K562 (cell line): ENCODE measurements around the gene NRXN2. TPM values are rescaled to one million over a fixed set of nuclear protein-coding genes. Genes with fewer than 3 reads are reported as not detected.

ENCODE experiments used
- BRD4 ChIP-seq: fragments of 200-600 bp; sonication (generic); IDR thresholded peaks from 2 replicates; pipeline ENCODE4 v1.6.1; 2017; ENCODE audit warnings: inconsistent platforms
- FOXA1 ChIP-seq: fragments of 450-650 bp; IDR thresholded peaks from 2 replicates; pipeline ENCODE4 v1.6.1; 2016; ENCODE audit warnings: mild to moderate bottlenecking, borderline replicate concordance
- HDAC1 ChIP-seq, 2 experiments: fragments of 450-650 bp; IDR thresholded peaks; 2 replicates each; pipeline ENCODE4 v1.6.1; 2016 to 2017; ENCODE audit warnings: inconsistent platforms in 1 of 2, mild to moderate bottlenecking in 1 of 2, moderate library complexity in 1 of 2
- MCM2 ChIP-seq: fragments of 450-650 bp; IDR thresholded peaks from 2 replicates; pipeline ENCODE4 v1.6.1; 2017; ENCODE audit warnings: low read depth, mild to moderate bottlenecking
- MEF2A ChIP-seq: IDR thresholded peaks from 2 replicates; pipeline ENCODE4 v1.6.1; 2011; ENCODE audit warnings: low read depth, mild to moderate bottlenecking, low read length, moderate library complexity; ENCODE audit not compliant: control insufficient read depth
- MITF ChIP-seq: IDR thresholded peaks from 2 replicates; pipeline ENCODE4 v1.6.1; 2014; ENCODE audit warnings: antibody characterized with exemption
- PBX2 ChIP-seq, 2 experiments: IDR thresholded peaks in 1 of 2; conservative IDR thresholded peaks in 1 of 2; 2 replicates each; pipeline ENCODE4 v1.6.1; 2016; ENCODE audit warnings: low read depth in 2 of 2, mild to moderate bottlenecking in 1 of 2, missing compliant biosample characterization in 1 of 2, missing genetic modification characterization in 1 of 2, moderate library complexity in 1 of 2
- TBL1XR1 ChIP-seq, 2 experiments: IDR thresholded peaks; 2 replicates each; pipeline ENCODE4 v1.6.1; 2012; ENCODE audit warnings: improper control_type of control experiment in 2 of 2, low read length in 2 of 2, mild to moderate bottlenecking in 1 of 2
- TCF7L2 ChIP-seq: fragments of 150-350 bp; IDR thresholded peaks from 2 replicates; pipeline ENCODE4 v1.6.1; 2016; ENCODE audit warnings: low read depth, mild to moderate bottlenecking, low read length, moderate library complexity
- UBTF ChIP-seq, 2 experiments: IDR thresholded peaks; 2 replicates each; pipeline ENCODE4 v1.6.1; 2012; ENCODE audit warnings: improper control_type of control experiment in 2 of 2, low read depth in 2 of 2, low read length in 2 of 2, borderline replicate concordance in 1 of 2
- USF1 ChIP-seq: sonication (generic); formaldehyde crosslinking; IDR thresholded peaks from 2 replicates; pipeline ENCODE4 v1.9.0; 2022; ENCODE audit warnings: mild to moderate bottlenecking, missing genetic modification reagents
- ZNF263 ChIP-seq: sonication (generic); formaldehyde crosslinking; IDR thresholded peaks from 2 replicates; pipeline ENCODE4 v1.8.0; 2022; ENCODE audit warnings: mild to moderate bottlenecking, missing genetic modification reagents, borderline replicate concordance
- ZNF395 ChIP-seq: fragments of 200-800 bp; sonication (Bioruptor generic); IDR thresholded peaks from 2 replicates; pipeline ENCODE4 v1.6.1; 2017; ENCODE audit warnings: missing genetic modification characterization, missing compliant biosample characterization
- polyA plus RNA-seq, 8 experiments: library from polyadenylated mRNA; depleted of rRNA in 4 of 8; stranded (reverse) in 5 of 8; unstranded in 3 of 8; fragments of >200 nt; fragmentation: Nextera tagmentation in 2 of 8; fragmentation: Illumina TruSeq in 1 of 8; extraction: Ambion mirVana in 2 of 8; extraction: Trizol in 1 of 8; gene quantifications; 2 replicates each; pipeline versions ENCODE4 v1.2.1 to v1.2.3, GENCODE V29; 2011 to 2014; ENCODE audit warnings: inconsistent platforms in 1 of 8, missing spikeins in 1 of 8
- total RNA-seq, 7 experiments: library from RNA; depleted of rRNA in 6 of 7; stranded (reverse); fragments of >200 nt in 6 of 7; fragmentation: Illumina TruSeq in 2 of 7; extraction: Trizol in 2 of 7; gene quantifications; 2 replicates each; pipeline versions ENCODE4 v1.2.1 to v1.2.3, GENCODE V29; 2011 to 2021; ENCODE audit warnings: low replicate concordance in 1 of 7

Gene NRXN2
- total and polyA plus RNA-seq, 9 of the 15 experiments (the other 6 are each of a cell fraction or from before 2014, with no cell fraction given): 0.07 to 0.47 (median 0.15) TPM; not detected in 4

GRCh38 chr11:64743591-64744543 is 20.9 kb upstream of the NRXN2 start, which contains the start of gene RASGRP2 (continued):
- TF ChIP-seq BRD4 (no peak; the same call in 1 of the 2 replicates), USF1 (CRISPR knock-in tag) (peak; percentile 59; the same call in 1 of the 2 replicates), TCF7L2 (no peak), FOXA1 (no peak), UBTF (IDR thresholded peaks at IDR 0.05; ENCODE audit: borderline replicate concordance in 1 of 2, low read depth in 2 of 2, low read length in 2 of 2) (0 out of 4 replicates have a peak, but pooled peaks of 1 of the 2 experiments have one; percentile 22), PBX2 (CRISPR knock-in tag; IDR thresholded peaks at IDR 0.05; ENCODE audit: low read depth) (no peak), PBX2 (tag; conservative IDR thresholded peaks at IDR 0.05; ENCODE audit: low read depth) (no peak), HDAC1 (IDR thresholded peaks at IDR 0.05) (peak in 1 of 2 experiments; percentile 88; a peak in 2 of 4 replicates), MEF2A (no peak), MCM2 (no peak), TBL1XR1 (IDR thresholded peaks at IDR 0.05; ENCODE audit: low read length in 2 of 2) (no peak), ZNF395 (no peak), MITF (no peak), ZNF263 (no peak)
